Measurements from ENCODE around the gene TMEM107. TPM values are rescaled to one million over a fixed set of nuclear protein-coding genes. Genes with fewer than 3 reads are reported as not detected.
"Not testable (repeated sequence)": the region's sequence is repeated elsewhere in the genome, so short reads cannot be mapped to it uniquely, and the experiment has no call there.

The TMEM107 gene
- total and polyA plus RNA-seq, 7 donors, result 1.2 to 4.7 (median 1.9) TPM

GRCh38 chr17:8222630-8223355 lies 46.6 kb upstream of the TMEM107 start:
- peak overlapping the region; percentile 93 for H3K27ac ChIP-seq
- H3K9me3 ChIP-seq, result no peaks in the 10 kb centered on the region
- H3K27me3 ChIP-seq (ENCODE audit: insufficient read depth in 3 of 3, low read length in 2 of 3), result no peaks in the 10 kb centered on the region
- H3K4me1 ChIP-seq, result peaks cover 15% of the 10 kb centered on the region
- intact Hi-C loops (cut with DNase I), result loop anchor here in 1 of 2 donors (1.0 to 5.0 kb wide), 4 partner anchors 35 to 740 kb away; partner anchors contain the start of genes POLR2A, SLC25A35 and SLC35G6
- TF ChIP-seq CTCF (IDR thresholded peaks at IDR 0.05), result no peak
- peak overlapping the region; percentile 88 for H3K4me3 ChIP-seq
- 0 to 1% (median 0%) methylated on average over 44 to 49 of the region's 49 CpGs for WGBS, 3 donors
- ATAC-seq, result peak; percentile 63 to 74 (median 69)
- H3K36me3 ChIP-seq (ENCODE audit: insufficient read depth in 1 of 2, low read depth in 1 of 2), result peaks cover 0 to 6% of the 10 kb centered on the region in 2 donors
- peak; percentile 95 to 97 for DNase-seq

- ATAC-seq, result peak; percentile 24 to 48 (median 34)
- WGBS, 3 donors, result 1 to 2% (median 1%) methylated on average over 9 of the region's 9 CpGs
- no peak for DNase-seq
- intact Hi-C loops (cut with DNase I), result loop anchor here in 1 of 2 donors (1.0 to 5.0 kb wide), 4 partner anchors 35 to 740 kb away; partner anchors contain the start of genes POLR2A, SLC25A35 and SLC35G6
- peak overlapping the region; percentile 88 for H3K4me3 ChIP-seq
- TF ChIP-seq CTCF (IDR thresholded peaks at IDR 0.05), result no peak
- H3K9me3 ChIP-seq, result no peaks in the 10 kb centered on the region
- peaks cover 0 to 1% of the 10 kb centered on the region in 2 donors for H3K36me3 ChIP-seq (ENCODE audit: insufficient read depth in 1 of 2, low read depth in 1 of 2)
- H3K4me1 ChIP-seq, result peaks cover 12% of the 10 kb centered on the region
- H3K27me3 ChIP-seq (ENCODE audit: insufficient read depth in 3 of 3, low read length in 2 of 3), result no peaks in the 10 kb centered on the region
- peak overlapping the region; percentile 93 for H3K27ac ChIP-seq
These were observed 46.1 kb upstream of the TMEM107 start for GRCh38 chr17:8222380-8222629.

GRCh38 chr17:8221663-8222379 lies 45.6 kb upstream of the TMEM107 start:
- no peaks in the 10 kb centered on the region for H3K36me3 ChIP-seq (ENCODE audit: insufficient read depth in 1 of 2, low read depth in 1 of 2)
- H3K27ac ChIP-seq, result peak overlapping the region; percentile 93
- H3K9me3 ChIP-seq, result no peaks in the 10 kb centered on the region
- peak overlapping the region; percentile 88 for H3K4me3 ChIP-seq
- TF ChIP-seq CTCF (IDR thresholded peaks at IDR 0.05), result no peak
- ATAC-seq (peak; percentile 63 to 75 (median 66)), DNase-seq (peak; percentile 83 to 91)
- peaks cover 9% of the 10 kb centered on the region for H3K4me1 ChIP-seq
- H3K27me3 ChIP-seq (ENCODE audit: insufficient read depth in 3 of 3, low read length in 2 of 3), result no peaks in the 10 kb centered on the region
- intact Hi-C loops (cut with DNase I), result loop anchor here (1.0 to 5.0 kb wide), 5 partner anchors 35 to 740 kb away; partner anchors contain the start of genes POLR2A (in 1 of the 2), SLC25A35 (in 1 of the 2) and SLC35G6 (in 1 of the 2)
- 0% methylated on average over 40 of the region's 40 CpGs for WGBS, 3 donors

GRCh38 chr17:8220783-8221662 lies 44.8 kb upstream of the TMEM107 start:
- Histone ChIP-seq H3K9me3 (no peaks in the 10 kb centered on the region), H3K27me3 (ENCODE audit: insufficient read depth in 3 of 3, low read length in 2 of 3) (no peaks in the 10 kb centered on the region), H3K36me3 (ENCODE audit: insufficient read depth in 1 of 2, low read depth in 1 of 2) (no peaks in the 10 kb centered on the region), H3K4me1 (peaks cover 9% of the 10 kb centered on the region), H3K4me3 (peak overlapping the region; percentile 88), H3K27ac (peak overlapping the region; percentile 93)
- WGBS, 3 donors, result 0 to 1% (median 0%) methylated on average over 45 of the region's 45 CpGs
- intact Hi-C loops (cut with DNase I), result loop anchor here (1.0 to 5.0 kb wide), 2 partner anchors 35 to 739 kb away; partner anchors contain the start of genes POLR2A (in 1 of the 2) and SLC35G6 (in 1 of the 2)
- TF ChIP-seq CTCF (IDR thresholded peaks at IDR 0.05), result no peak
- ATAC-seq, result peak; percentile 69 to 75 (median 70)
- peak; percentile 81 to 90 for DNase-seq

GRCh38 chr17:8214000-8214399 lies 37.8 kb upstream of the TMEM107 start:
- ATAC-seq; H3K27me3 ChIP-seq (ENCODE audit: insufficient read depth in 3 of 3, low read length in 2 of 3); DNase-seq; H3K36me3 ChIP-seq (ENCODE audit: insufficient read depth in 1 of 2, low read depth in 1 of 2); H3K9me3 ChIP-seq; H3K4me3 ChIP-seq; H3K27ac ChIP-seq; intact Hi-C loops (cut with DNase I); H3K4me1 ChIP-seq: not testable (repeated sequence)
- WGBS, 3 donors, result 83 to 88% (median 85%) methylated on average over 15 of the region's 15 CpGs

All from psoas muscle (tissue), 8 donors.